Tibial nerve (tissue), 4 donors: ENCODE data around the gene NDUFV1. TPM values are rescaled to one million over a fixed set of nuclear protein-coding genes. Genes with fewer than 3 reads are reported as not detected.

Source experiments
- DNase-seq, 2 donors: peaks; one replicate each; pipeline ENCODE4 v3.0.0-alpha.2; 2019; ENCODE audit warnings: low spot score in 2 of 2
- H3K27ac ChIP-seq, 4 donors: fragments of 200-600 bp; sonication (generic) in 3 of 4; one replicate each; pipeline ENCODE4 v1.5.1; 2017 to 2019; ENCODE audit warnings: mild to moderate bottlenecking in 1 of 4
- H3K27me3 ChIP-seq, 2 donors: fragments of 200-600 bp; sonication (generic) in 1 of 2; one replicate each; pipeline versions ENCODE4 v1.5.1 to v1.6.0; 2017 to 2019
- H3K36me3 ChIP-seq, 3 donors: fragments of 200-600 bp; sonication (generic); one replicate each; pipeline ENCODE4 v1.5.1; 2018 to 2019
- H3K4me1 ChIP-seq, 4 donors: fragments of 200-600 bp; sonication (generic) in 3 of 4; one replicate each; pipeline ENCODE4 v1.5.1; 2017 to 2019
- H3K4me3 ChIP-seq, 4 donors: fragments of 200-600 bp; sonication (generic) in 3 of 4; one replicate each; pipeline ENCODE4 v1.5.1; 2017 to 2019; ENCODE audit warnings: mild to moderate bottlenecking in 1 of 4, moderate library complexity in 1 of 4
- H3K9me3 ChIP-seq, 4 donors: fragments of 200-600 bp; sonication (generic) in 3 of 4; one replicate each; pipeline ENCODE4 v1.5.1; 2017 to 2019
- CTCF ChIP-seq, 5 experiments: fragments of 200-600 bp in 3 of 5; fragments of 450-650 bp in 2 of 5; sonication (generic) in 3 of 5; IDR thresholded peaks; one replicate each; pipeline ENCODE4 v1.5.1; 2016 to 2019; ENCODE audit warnings: antibody characterized with exemption in 5 of 5, mild to moderate bottlenecking in 3 of 5, moderate library complexity in 2 of 5
- EP300 ChIP-seq, 2 donors: sonication (generic); formaldehyde crosslinking; IDR thresholded peaks; one replicate each; pipeline ENCODE4 v1.6.1; 2017; ENCODE audit warnings: antibody characterized with exemption in 2 of 2, mild to moderate bottlenecking in 1 of 2
- POLR2A ChIP-seq, 2 donors: fragments of 450-650 bp; IDR thresholded peaks; one replicate each; pipeline ENCODE4 v1.6.1; 2017; ENCODE audit warnings: antibody characterized with exemption in 2 of 2, mild to moderate bottlenecking in 2 of 2, moderate library complexity in 2 of 2
- WGBS, 2 donors: methylation state at CpG; one replicate each; pipeline ENCODE4 v1.1.5; 2018; 5-methylcytosine and 5-hydroxymethylcytosine counted together
- total RNA-seq, 4 donors: library from RNA; depleted of rRNA; stranded (reverse); fragments of >200 nt; gene quantifications; one replicate each; pipeline ENCODE4 v1.1.0, GENCODE V29; 2016

The NDUFV1 gene
- total RNA-seq, 4 donors from 2014 or later = 282 to 357 (median 323) TPM

GRCh38 chr11:67574938-67575337 lies 31.8 kb upstream of the NDUFV1 start:
- H3K9me3 ChIP-seq = no peaks in the 10 kb centered on the region
- H3K27ac ChIP-seq = no peak overlapping the region
- no peak for TF ChIP-seq POLR2A (IDR thresholded peaks at IDR 0.05)
- no peak for TF ChIP-seq CTCF (IDR thresholded peaks at IDR 0.05)
- TF ChIP-seq EP300 (IDR thresholded peaks at IDR 0.05) = no peak
- H3K4me3 ChIP-seq = no peak overlapping the region
- peaks cover 0 to 4% (median 0%) of the 10 kb centered on the region in 4 donors for H3K4me1 ChIP-seq
- WGBS, 2 donors = 34 to 46% methylated on average over 3 of the region's 3 CpGs
- H3K36me3 ChIP-seq = no peaks in the 10 kb centered on the region
- no peak for DNase-seq
- peaks cover 0 to 5% of the 10 kb centered on the region in 2 donors for H3K27me3 ChIP-seq

GRCh38 chr11:67576735-67577475 lies 29.8 kb upstream of the NDUFV1 start:
- 54 to 65% methylated on average over 14 of the region's 14 CpGs for WGBS, 2 donors
- no peak for DNase-seq
- no peak for TF ChIP-seq EP300 (IDR thresholded peaks at IDR 0.05)
- no peak for TF ChIP-seq CTCF (IDR thresholded peaks at IDR 0.05)
- no peak for TF ChIP-seq POLR2A (IDR thresholded peaks at IDR 0.05)

GRCh38 chr11:67577951-67578350 lies 28.8 kb upstream of the NDUFV1 start:
- TF ChIP-seq EP300 (IDR thresholded peaks at IDR 0.05) (no peak), CTCF (IDR thresholded peaks at IDR 0.05) (no peak), POLR2A (IDR thresholded peaks at IDR 0.05) (no peak)
- Histone ChIP-seq H3K36me3 (no peaks in the 10 kb centered on the region), H3K4me1 (peaks cover 0 to 10% (median 5%) of the 10 kb centered on the region in 4 donors), H3K4me3 (no peak overlapping the region), H3K27me3 (peaks cover 0 to 5% of the 10 kb centered on the region in 2 donors), H3K9me3 (no peaks in the 10 kb centered on the region), H3K27ac (no peak overlapping the region)
- WGBS, 2 donors = 50 to 86% methylated on average over 2 to 6 of the region's 6 CpGs
- no peak for DNase-seq

More at GRCh38 chr11:67576735-67577475, 29.8 kb upstream of the NDUFV1 start:
- H3K4me3 ChIP-seq = no peak overlapping the region
- H3K36me3 ChIP-seq = no peaks in the 10 kb centered on the region
- peaks cover 0 to 5% of the 10 kb centered on the region in 2 donors for H3K27me3 ChIP-seq
- H3K9me3 ChIP-seq = no peaks in the 10 kb centered on the region
- H3K4me1 ChIP-seq = peaks cover 0 to 4% (median 0%) of the 10 kb centered on the region in 4 donors
- no peak overlapping the region for H3K27ac ChIP-seq

GRCh38 chr11:67581469-67581868 lies 25.3 kb upstream of the NDUFV1 start:
- no peak overlapping the region for H3K4me3 ChIP-seq
- H3K9me3 ChIP-seq = no peaks in the 10 kb centered on the region
- H3K27ac ChIP-seq = no peak overlapping the region
- 44 to 46% methylated on average over 11 of the region's 11 CpGs for WGBS, 2 donors
- peaks cover 0 to 5% of the 10 kb centered on the region in 2 donors for H3K27me3 ChIP-seq
- TF ChIP-seq POLR2A (IDR thresholded peaks at IDR 0.05) = no peak
- TF ChIP-seq CTCF (IDR thresholded peaks at IDR 0.05) = no peak
- no peak for TF ChIP-seq EP300 (IDR thresholded peaks at IDR 0.05)
- H3K36me3 ChIP-seq = peaks cover 0 to 17% (median 6%) of the 10 kb centered on the region in 3 donors
- no peak for DNase-seq
- peaks cover 0 to 23% (median 15%) of the 10 kb centered on the region in 4 donors for H3K4me1 ChIP-seq

- peaks cover 0 to 23% (median 15%) of the 10 kb centered on the region in 4 donors for H3K4me1 ChIP-seq
- DNase-seq = no peak
- TF ChIP-seq CTCF (IDR thresholded peaks at IDR 0.05) = no peak
- TF ChIP-seq POLR2A (IDR thresholded peaks at IDR 0.05) = no peak
- no peak for TF ChIP-seq EP300 (IDR thresholded peaks at IDR 0.05)
- no peak overlapping the region for H3K4me3 ChIP-seq
- peaks cover 0 to 23% (median 6%) of the 10 kb centered on the region in 3 donors for H3K36me3 ChIP-seq
- no peak overlapping the region for H3K27ac ChIP-seq
- WGBS, 2 donors = 71 to 74% methylated on average over 4 of the region's 4 CpGs
- peaks cover 0 to 5% of the 10 kb centered on the region in 2 donors for H3K27me3 ChIP-seq
- no peaks in the 10 kb centered on the region for H3K9me3 ChIP-seq
These were observed 24.7 kb upstream of the NDUFV1 start for GRCh38 chr11:67582011-67582410.
